GM21515 (cell line): ENCODE results near the gene LUZP1.
"Not testable (repeated sequence)": the region's sequence is repeated elsewhere in the genome, so short reads cannot be mapped to it uniquely, and the experiment has no call there.

Source experiments
- ATAC-seq: cut with Tn5 transposase; IDR thresholded peaks from one replicate; pipeline ENCODE4 v1.9.1; 2021; ENCODE audit not compliant: unreplicated experiment

LUZP1 gene

GRCh38 chr1:23168445-23169194 lies at the start of gene LUZP1:
LUZP1 (minus strand) TSS chr1:23168856.
- peak; percentile 73 for ATAC-seq

- ATAC-seq = no peak
These were observed 48.9 kb upstream of the LUZP1 start, which contains the start of gene HTR1D for GRCh38 chr1:23217421-23218115. HTR1D (minus strand) TSS chr1:23217502; CDS start chr1:23194219, 23,283 bp downstream.

- ATAC-seq = no peak
These were observed 48.2 kb upstream of the LUZP1 start for GRCh38 chr1:23216771-23217420.

- ATAC-seq = no peak
These were observed 47.2 kb upstream of the LUZP1 start for GRCh38 chr1:23215751-23216449.

- ATAC-seq = no peak
These were observed 46.6 kb upstream of the LUZP1 start for GRCh38 chr1:23215291-23215690.

- no peak for ATAC-seq
These were observed 46.0 kb upstream of the LUZP1 start for GRCh38 chr1:23214640-23215039.

GRCh38 chr1:23211955-23212354 lies 43.3 kb upstream of the LUZP1 start:
- ATAC-seq = no peak

GRCh38 chr1:23210963-23211362 lies 42.3 kb upstream of the LUZP1 start:
- ATAC-seq = no peak

- no peak for ATAC-seq
These were observed 41.7 kb upstream of the LUZP1 start for GRCh38 chr1:23210351-23210785.

- ATAC-seq = no peak
These were observed 41.1 kb upstream of the LUZP1 start for GRCh38 chr1:23209770-23210169.

- ATAC-seq = no peak
These were observed 39.9 kb upstream of the LUZP1 start for GRCh38 chr1:23208527-23208926.

GRCh38 chr1:23207733-23208132 lies 39.1 kb upstream of the LUZP1 start:
- ATAC-seq = not testable (repeated sequence)

- ATAC-seq = no peak
These were observed 33.6 kb upstream of the LUZP1 start for GRCh38 chr1:23202263-23202749.

GRCh38 chr1:23200883-23201282 lies 32.2 kb upstream of the LUZP1 start:
- no peak for ATAC-seq

GRCh38 chr1:23198373-23198772 lies 29.7 kb upstream of the LUZP1 start:
- ATAC-seq = no peak

GRCh38 chr1:23196627-23197328 lies 28.1 kb upstream of the LUZP1 start:
- no peak for ATAC-seq

GRCh38 chr1:23194119-23194984 lies 25.7 kb upstream of the LUZP1 start:
- no peak for ATAC-seq

- no peak for ATAC-seq
These were observed 24.9 kb upstream of the LUZP1 start for GRCh38 chr1:23193391-23194118.

GRCh38 chr1:23191199-23191598 lies 22.5 kb upstream of the LUZP1 start:
- no peak for ATAC-seq
